ACC112 (cell line): Measurements from ENCODE around the gene CDK2AP2.

ENCODE experiments used
- H2AFZ ChIP-seq: fragments of 200-600 bp; sonication (generic); one replicate; pipeline ENCODE4 v1.6.0; 2017; ENCODE audit warnings: antibody characterized with exemption, low read length; ENCODE audit not compliant: unreplicated experiment
- H3K27ac ChIP-seq: fragments of 200-600 bp; sonication (generic); 2 replicates; pipeline ENCODE4 v1.5.1; 2014; ENCODE audit warnings: low read depth, mild to moderate bottlenecking, antibody characterized with exemption, low read length, moderate library complexity
- H3K27me3 ChIP-seq: fragments of 200-600 bp; sonication (generic); 2 replicates; pipeline ENCODE4 v1.6.1; 2014; ENCODE audit warnings: mild to moderate bottlenecking, antibody characterized with exemption, low read length, moderate library complexity, mixed read lengths; ENCODE audit not compliant: insufficient read depth
- H3K36me3 ChIP-seq: fragments of 200-600 bp; sonication (generic); 2 replicates; pipeline ENCODE4 v1.6.1; 2016; ENCODE audit warnings: mild to moderate bottlenecking, antibody characterized with exemption, low read length, moderate library complexity, mixed read lengths; ENCODE audit not compliant: insufficient read depth
- H3K4me1 ChIP-seq: fragments of 200-600 bp; sonication (generic); one replicate; pipeline ENCODE4 v1.6.1; 2016; ENCODE audit warnings: low read length, mixed read lengths; ENCODE audit not compliant: insufficient read depth, unreplicated experiment, control insufficient read depth
- H3K4me3 ChIP-seq: fragments of 200-600 bp; sonication (generic); 2 replicates; pipeline ENCODE4 v1.5.1; 2014; ENCODE audit warnings: mild to moderate bottlenecking, low read depth, low read length
- H3K79me2 ChIP-seq: fragments of 200-600 bp; sonication (generic); one replicate; pipeline ENCODE4 v1.6.0; 2016; ENCODE audit warnings: low read length; ENCODE audit not compliant: control insufficient read depth, unreplicated experiment, insufficient read depth

The CDK2AP2 gene

DNA sequence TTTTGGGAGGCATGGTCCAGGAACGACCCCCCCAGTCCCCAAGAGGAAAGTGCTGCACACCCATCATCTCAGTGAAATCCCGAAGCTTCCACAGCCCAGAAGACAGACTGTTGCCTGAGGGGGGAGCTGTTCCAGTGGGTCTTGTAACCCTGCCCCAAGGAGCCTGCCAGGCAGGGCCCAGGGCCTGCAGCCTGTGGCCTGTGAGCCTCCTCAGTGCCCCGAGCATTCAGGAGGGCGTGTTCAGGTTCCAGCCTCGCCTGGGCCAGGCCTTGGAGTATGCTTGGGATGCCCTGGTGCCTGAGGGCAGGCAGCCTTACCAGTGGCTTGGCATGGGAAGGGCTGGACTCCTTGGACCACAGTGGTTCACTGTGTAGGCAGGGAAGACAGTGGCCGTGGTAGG is 33.2 kb upstream of the CDK2AP2 start:
- H2AFZ ChIP-seq = no peak overlapping the region
- no peaks in the 10 kb centered on the region for H3K4me1 ChIP-seq
- no peaks in the 10 kb centered on the region for H3K36me3 ChIP-seq
- no peak overlapping the region for H3K4me3 ChIP-seq
- H3K27me3 ChIP-seq = peaks cover 3% of the 10 kb centered on the region; the same call in 1 of the 2 replicates
- no peak overlapping the region for H3K27ac ChIP-seq
- no peaks in the 10 kb centered on the region for H3K79me2 ChIP-seq

GRCh38 chr11:67539550-67539949 is 31.6 kb upstream of the CDK2AP2 start:
- H2AFZ ChIP-seq = no peak overlapping the region
- H3K4me3 ChIP-seq = no peak overlapping the region
- no peaks in the 10 kb centered on the region for H3K36me3 ChIP-seq

DNA sequence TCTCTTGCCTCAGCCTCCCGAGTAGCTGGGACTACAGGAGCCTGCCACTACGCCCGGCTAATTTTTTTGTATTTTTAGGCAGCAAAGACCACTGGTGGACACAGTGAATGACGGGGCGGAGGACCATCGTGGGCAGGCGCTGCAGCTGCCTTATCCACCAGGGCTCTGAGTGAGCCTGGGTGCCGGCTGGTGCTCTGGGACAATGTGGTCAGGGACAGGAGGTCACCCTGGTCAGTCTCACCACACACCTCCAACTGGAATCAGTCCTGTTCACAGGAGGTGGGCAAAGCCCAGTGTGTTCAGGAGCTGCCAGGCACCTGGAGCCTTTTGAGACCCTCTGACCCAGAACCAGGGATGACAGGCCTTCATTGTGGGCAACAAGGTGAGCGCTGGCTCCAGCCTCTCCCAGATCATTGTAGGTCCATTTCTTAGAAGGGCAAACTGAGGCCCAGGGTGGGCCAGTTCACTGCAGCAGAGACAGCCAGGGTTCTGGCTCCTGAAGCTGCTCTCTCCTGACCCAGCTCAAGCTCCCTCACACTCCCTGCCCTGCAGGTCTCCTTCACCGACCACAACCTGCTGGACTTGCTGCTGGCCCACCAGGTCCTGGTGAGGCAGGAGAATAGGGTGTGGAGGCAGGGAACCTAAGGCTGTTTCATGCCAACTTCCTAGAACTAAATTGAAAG is 31.0 kb upstream of the CDK2AP2 start:
- Histone ChIP-seq H3K4me3 (no peak overlapping the region), H2AFZ (no peak overlapping the region), H3K27ac (no peak overlapping the region), H3K36me3 (no peaks in the 10 kb centered on the region), H3K27me3 (no peaks in the 10 kb centered on the region), H3K79me2 (no peaks in the 10 kb centered on the region), H3K4me1 (no peaks in the 10 kb centered on the region)

More at GRCh38 chr11:67539550-67539949, 31.6 kb upstream of the CDK2AP2 start:
- Histone ChIP-seq H3K79me2 (no peaks in the 10 kb centered on the region), H3K4me1 (no peaks in the 10 kb centered on the region), H3K27ac (no peak overlapping the region), H3K27me3 (no peaks in the 10 kb centered on the region)

- Histone ChIP-seq H3K79me2 (no peaks in the 10 kb centered on the region), H3K27ac (no peak overlapping the region), H3K36me3 (0 out of 2 replicates have a peak, but pooled peaks cover 2% of the 10 kb centered on the region), H3K27me3 (no peaks in the 10 kb centered on the region), H2AFZ (no peak overlapping the region), H3K4me3 (no peak overlapping the region), H3K4me1 (no peaks in the 10 kb centered on the region)
Measured at GRCh38 chr11:67538306-67538705, 30.3 kb upstream of the CDK2AP2 start.

DNA sequence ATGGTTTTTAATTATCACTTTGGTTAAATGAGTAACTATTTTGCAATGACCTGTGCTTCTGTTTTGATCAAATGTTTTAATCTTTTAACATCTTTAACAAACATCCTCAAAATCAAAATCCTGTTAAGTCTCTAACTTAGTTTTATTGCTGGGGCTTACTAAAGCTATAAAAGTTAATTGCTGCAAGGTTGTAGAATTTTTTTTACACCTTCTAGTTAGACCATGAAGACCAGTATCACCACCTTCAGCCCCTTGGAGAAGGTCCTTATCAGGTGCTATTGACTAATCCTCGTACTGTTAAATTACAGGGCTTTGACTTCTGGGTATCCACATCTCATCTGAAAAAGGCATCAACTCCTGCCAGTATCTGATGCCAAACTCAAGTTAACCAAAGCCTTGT is 27.6 kb upstream of the CDK2AP2 start:
- Histone ChIP-seq H3K36me3 (0 out of 2 replicates have a peak, but pooled peaks cover 2% of the 10 kb centered on the region), H3K4me3 (no peak overlapping the region), H3K4me1 (no peaks in the 10 kb centered on the region), H3K27ac (no peak overlapping the region), H2AFZ (no peak overlapping the region), H3K27me3 (no peaks in the 10 kb centered on the region), H3K79me2 (no peaks in the 10 kb centered on the region)

- Histone ChIP-seq H2AFZ (no peak overlapping the region), H3K4me3 (no peak overlapping the region), H3K27ac (no peak overlapping the region), H3K27me3 (no peaks in the 10 kb centered on the region), H3K36me3 (0 out of 2 replicates have a peak, but pooled peaks cover 2% of the 10 kb centered on the region), H3K4me1 (no peaks in the 10 kb centered on the region), H3K79me2 (no peaks in the 10 kb centered on the region)
Measured at GRCh38 chr11:67534070-67534679, 26.2 kb upstream of the CDK2AP2 start.

DNA sequence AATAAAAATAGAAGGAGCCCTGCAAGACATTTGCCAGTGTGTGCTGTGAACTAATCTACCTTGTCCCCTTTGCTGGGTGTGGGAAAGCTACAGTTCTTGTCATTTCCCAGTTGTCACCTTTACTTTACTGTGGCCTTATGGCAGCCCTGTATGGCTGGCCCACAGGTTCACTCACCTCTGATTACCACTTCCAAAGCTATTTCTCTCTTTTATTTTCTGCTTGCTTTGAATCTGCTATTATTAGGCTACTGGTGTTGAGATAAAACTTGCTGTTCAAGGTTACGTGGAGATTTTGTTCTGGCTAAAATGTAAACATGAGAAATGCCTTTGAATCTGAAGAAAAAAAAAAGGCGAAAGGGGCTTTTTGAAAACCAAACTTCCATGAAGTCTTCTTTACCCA is 24.9 kb upstream of the CDK2AP2 start:
- Histone ChIP-seq H3K27ac (no peak overlapping the region), H3K79me2 (no peaks in the 10 kb centered on the region), H3K4me3 (no peak overlapping the region), H3K4me1 (no peaks in the 10 kb centered on the region), H2AFZ (no peak overlapping the region), H3K27me3 (peaks cover 3% of the 10 kb centered on the region; the same call in 1 of the 2 replicates), H3K36me3 (0 out of 2 replicates have a peak, but pooled peaks cover 2% of the 10 kb centered on the region)

DNA sequence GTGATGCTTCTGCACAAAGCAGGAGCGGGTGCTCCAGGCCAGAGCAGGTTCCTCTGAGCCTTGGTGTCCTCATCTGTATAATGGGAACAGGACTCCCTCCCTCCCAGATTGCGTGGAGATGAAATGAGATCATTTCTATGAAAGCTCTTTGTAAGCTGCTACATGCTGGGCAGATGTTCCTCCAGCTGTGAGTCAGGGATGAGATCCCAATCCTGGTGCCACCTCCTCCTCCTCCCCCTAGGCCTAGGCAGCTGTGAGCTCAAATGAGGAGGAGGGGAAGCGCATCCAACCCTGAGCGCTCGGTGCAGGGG is 22.3 kb upstream of the CDK2AP2 start:
- Histone ChIP-seq H3K4me1 (no peaks in the 10 kb centered on the region), H3K36me3 (0 out of 2 replicates have a peak, but pooled peaks cover 2% of the 10 kb centered on the region), H3K27ac (no peak overlapping the region), H3K79me2 (no peaks in the 10 kb centered on the region), H2AFZ (no peak overlapping the region), H3K4me3 (no peak overlapping the region), H3K27me3 (peaks cover 8% of the 10 kb centered on the region; the same call in 1 of the 2 replicates)

DNA sequence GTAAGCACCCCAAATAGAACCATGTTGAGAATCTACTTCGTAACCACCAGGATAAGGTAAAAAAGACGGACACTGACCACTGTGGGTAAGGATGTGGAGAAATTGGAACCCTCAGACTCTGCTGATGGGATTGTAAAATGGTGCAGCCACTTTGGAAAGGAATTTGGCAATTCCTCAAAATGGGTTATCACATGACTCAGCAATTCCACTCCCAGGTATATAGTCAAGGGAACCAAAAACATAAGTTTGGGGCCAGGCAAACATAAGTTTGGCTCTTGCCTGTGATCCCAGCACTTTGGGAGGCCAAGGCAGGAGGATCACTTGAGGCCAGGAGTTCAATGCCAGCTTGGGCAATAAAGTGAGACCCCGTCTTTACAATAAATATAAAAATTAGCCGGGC is 20.4 kb upstream of the CDK2AP2 start:
- H3K27ac ChIP-seq = no peak overlapping the region
- no peaks in the 10 kb centered on the region for H3K79me2 ChIP-seq
- H3K27me3 ChIP-seq = peaks cover 14% of the 10 kb centered on the region; the same call in 1 of the 2 replicates
- no peaks in the 10 kb centered on the region for H3K4me1 ChIP-seq
- no peak overlapping the region for H2AFZ ChIP-seq
- no peak overlapping the region for H3K4me3 ChIP-seq
- no peaks in the 10 kb centered on the region for H3K36me3 ChIP-seq

GRCh38 chr11:67525275-67525976 is 17.5 kb upstream of the CDK2AP2 start:
- Histone ChIP-seq H3K4me1 (no peaks in the 10 kb centered on the region), H3K27ac (no peak overlapping the region), H3K27me3 (peaks cover 20% of the 10 kb centered on the region; the same call in 1 of the 2 replicates), H2AFZ (no peak overlapping the region), H3K36me3 (no peaks in the 10 kb centered on the region), H3K4me3 (no peak overlapping the region), H3K79me2 (no peaks in the 10 kb centered on the region)

DNA sequence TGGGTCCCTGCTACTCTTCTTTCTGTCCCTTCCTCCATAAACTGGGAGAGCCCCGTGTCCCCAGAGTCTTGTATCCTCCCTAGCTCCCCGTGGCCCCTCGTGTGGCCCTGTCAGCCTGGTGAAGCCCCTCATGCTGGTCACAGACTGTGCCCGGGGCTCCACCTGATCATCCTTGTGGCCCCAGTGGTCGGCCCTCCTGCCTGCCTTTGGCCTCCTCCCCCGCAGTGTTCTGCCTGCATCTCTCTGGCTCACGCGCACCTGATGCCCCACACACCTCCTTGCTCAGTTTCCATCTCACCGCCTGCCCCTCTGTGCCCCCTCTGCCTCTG is 16.5 kb upstream of the CDK2AP2 start:
- no peak overlapping the region for H3K4me3 ChIP-seq
- H3K27me3 ChIP-seq = peaks cover 20% of the 10 kb centered on the region; the same call in 1 of the 2 replicates
- no peaks in the 10 kb centered on the region for H3K36me3 ChIP-seq
- no peaks in the 10 kb centered on the region for H3K4me1 ChIP-seq
- no peak overlapping the region for H2AFZ ChIP-seq
- H3K79me2 ChIP-seq = no peaks in the 10 kb centered on the region
- no peak overlapping the region for H3K27ac ChIP-seq
